Stimulated activated naive CD8-positive, alpha-beta T cell treated with anti-CD3 and anti-CD28 coated beads, Interleukin-15, Interleukin-2, amounts not matched to agents 100 U/mL and 50 U/mL, for 24 hours (primary cell): ENCODE results near the gene MIPOL1.

ENCODE experiments used
- ATAC-seq: fragments of 150-1000 bp; cut with Tn5 transposase; one replicate; pipeline ENCODE4 v1.10.0; 2021
- DNase-seq: peaks from one replicate; pipeline ENCODE4 v3.0.0; 2021

The MIPOL1 gene

GRCh38 chr14:37587131-37587803, 389.5 kb downstream of the MIPOL1 start:
- no peak for ATAC-seq
- DNase-seq = no peak

- DNase-seq (no peak), ATAC-seq (no peak)
Observed at GRCh38 chr14:37587881-37588666, 390.3 kb downstream of the MIPOL1 start.

- ATAC-seq (no peak), DNase-seq (no peak)
Observed at GRCh38 chr14:37588667-37588955, 390.9 kb downstream of the MIPOL1 start.

GRCh38 chr14:37588956-37589714, 391.4 kb downstream of the MIPOL1 start:
- ATAC-seq (no peak), DNase-seq (no peak)

- no peak for ATAC-seq
Observed at GRCh38 chr14:37589715-37590427, 392.1 kb downstream of the MIPOL1 start.

GRCh38 chr14:37590428-37591139, 392.8 kb downstream of the MIPOL1 start:
- DNase-seq = no peak
- no peak for ATAC-seq

More at GRCh38 chr14:37589715-37590427, 392.1 kb downstream of the MIPOL1 start:
- no peak for DNase-seq

- DNase-seq = no peak
- no peak for ATAC-seq
Observed at GRCh38 chr14:37591311-37591940, 393.7 kb downstream of the MIPOL1 start.

GRCh38 chr14:37591941-37592481, 394.3 kb downstream of the MIPOL1 start:
- no peak for DNase-seq
- ATAC-seq = no peak

GRCh38 chr14:37592482-37593408, 395.0 kb downstream of the MIPOL1 start:
- ATAC-seq = no peak
- no peak for DNase-seq

- no peak for DNase-seq
- ATAC-seq = no peak
Observed at GRCh38 chr14:37593511-37594237, 395.9 kb downstream of the MIPOL1 start.

- ATAC-seq = no peak
- DNase-seq = peak; percentile 46
Observed at GRCh38 chr14:37594238-37594970, 396.7 kb downstream of the MIPOL1 start.

- no peak for ATAC-seq
Observed at GRCh38 chr14:37594971-37595808, 397.5 kb downstream of the MIPOL1 start, which contains the start of the genes FOXA1 and TTC6. Gene FOXA1 (minus strand): TSS chr14:37595249. CDS start chr14:37594972, 277 bp downstream. Gene TTC6 (plus strand): TSS chr14:37595629. CDS start chr14:37622065, 26,436 bp downstream.

GRCh38 chr14:37595809-37596621, 398.3 kb downstream of the MIPOL1 start:
- peak; percentile 90 for ATAC-seq

More at GRCh38 chr14:37594971-37595808, 397.5 kb downstream of the MIPOL1 start, which contains the start of the genes FOXA1 and TTC6:
- DNase-seq = no peak

GRCh38 chr14:37596790-37597472, 399.2 kb downstream of the MIPOL1 start:
- ATAC-seq = no peak

More at GRCh38 chr14:37595809-37596621, 398.3 kb downstream of the MIPOL1 start:
- peak; percentile 72 for DNase-seq

GRCh38 chr14:37597538-37597913, 399.8 kb downstream of the MIPOL1 start:
- no peak for DNase-seq
- ATAC-seq = no peak

More at GRCh38 chr14:37596790-37597472, 399.2 kb downstream of the MIPOL1 start:
- DNase-seq = no peak
